Stimulated activated CD8-positive, alpha-beta memory T cell treated with anti-CD3 and anti-CD28 coated beads, Interleukin-15, amount 100 ng/mL, for 24 hours (primary cell): ENCODE data around the gene SPTLC3.

Experiments
- DNase-seq: peaks from one replicate; pipeline ENCODE4 v3.0.0-alpha.2; 2020; ENCODE audit warnings: low read depth

The SPTLC3 gene

GRCh38 chr20:13200767-13201500 lies 192.2 kb downstream of the SPTLC3 start:
- no peak for DNase-seq

DNA sequence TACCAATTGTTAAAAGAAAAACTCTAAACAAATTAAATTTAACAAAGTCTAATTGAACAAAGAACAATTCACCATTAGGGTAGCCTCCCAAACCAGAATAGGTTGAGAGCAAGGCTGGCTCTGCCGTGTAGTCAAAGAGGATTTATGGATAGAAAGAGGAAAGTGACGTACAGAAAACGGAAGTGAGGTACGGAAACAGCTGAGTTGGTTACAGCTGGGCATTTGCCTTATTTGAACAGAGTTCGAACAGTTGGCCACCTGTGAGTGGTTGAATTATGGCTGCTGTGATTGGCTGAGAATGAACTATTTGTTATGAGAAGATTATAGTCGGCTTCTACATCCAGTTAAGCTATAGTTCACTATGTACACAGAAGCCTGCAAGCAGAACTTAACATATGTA lies 193.8 kb downstream of the SPTLC3 start:
- no peak for DNase-seq

DNA sequence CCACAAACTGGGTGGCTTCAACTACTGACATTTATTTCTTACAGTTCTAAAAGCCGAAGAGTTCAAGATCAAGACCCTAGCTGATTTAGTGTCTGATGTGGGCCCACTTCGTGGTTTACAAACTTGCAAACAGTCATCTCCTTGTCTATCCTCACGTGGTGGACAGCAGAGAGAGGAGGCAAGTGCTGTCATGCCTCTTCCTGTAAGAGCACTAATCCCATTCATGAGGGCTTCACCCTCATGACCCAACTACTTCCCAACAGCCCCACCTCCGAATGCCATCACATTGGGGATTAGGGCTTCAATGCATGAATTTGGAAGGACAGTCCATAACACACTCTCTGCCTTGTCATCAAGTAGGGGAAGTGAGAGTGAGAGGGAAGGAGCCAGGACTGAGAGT lies 196.7 kb downstream of the SPTLC3 start:
- no peak for DNase-seq

GRCh38 chr20:13205848-13206434 lies 197.2 kb downstream of the SPTLC3 start:
- DNase-seq, result no peak

GRCh38 chr20:13207016-13207415 lies 198.2 kb downstream of the SPTLC3 start:
- DNase-seq, result no peak

- no peak for DNase-seq
Measured at GRCh38 chr20:13211956-13212618, 203.3 kb downstream of the SPTLC3 start.

DNA sequence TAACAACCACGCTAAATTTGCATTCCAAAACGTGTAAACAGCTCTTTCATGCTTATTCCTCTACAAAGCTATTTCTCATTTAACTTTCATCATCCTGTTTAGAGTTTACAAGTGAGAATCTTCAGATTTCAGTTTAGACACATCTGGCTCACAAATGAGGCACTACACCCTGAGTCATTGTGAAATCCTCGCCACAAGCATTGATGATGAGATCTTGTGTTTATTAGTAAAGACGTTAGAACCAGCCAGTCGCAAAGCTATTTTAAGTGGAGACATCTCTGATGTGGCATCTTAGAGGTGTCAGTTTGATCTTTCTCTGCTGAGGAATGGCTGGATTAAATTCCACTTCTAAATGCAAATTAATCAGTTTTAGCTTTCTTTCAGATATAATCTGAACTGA lies 204.0 kb downstream of the SPTLC3 start:
- no peak for DNase-seq

- no peak for DNase-seq
Measured at GRCh38 chr20:13213335-13213734, 204.6 kb downstream of the SPTLC3 start.

- no peak for DNase-seq
Measured at GRCh38 chr20:13216533-13216932, 207.8 kb downstream of the SPTLC3 start.
